T-helper 9 cell (primary cell): ENCODE data around the gene PLA2R1.

Experiments used
- DNase-seq: peaks from one replicate; pipeline ENCODE4 v3.0.0-alpha.2; 2020

The PLA2R1 gene

GRCh38 chr2:159891917-159892730, 170.3 kb downstream of the PLA2R1 start:
- DNase-seq = no peak

GRCh38 chr2:159891267-159891588, 171.2 kb downstream of the PLA2R1 start:
- no peak for DNase-seq

- DNase-seq = no peak
Observed at GRCh38 chr2:159890551-159891266, 171.7 kb downstream of the PLA2R1 start.

GRCh38 chr2:159882130-159882745, 180.2 kb downstream of the PLA2R1 start:
- no peak for DNase-seq
